ENCODE data around the gene CNTN1.

DNA sequence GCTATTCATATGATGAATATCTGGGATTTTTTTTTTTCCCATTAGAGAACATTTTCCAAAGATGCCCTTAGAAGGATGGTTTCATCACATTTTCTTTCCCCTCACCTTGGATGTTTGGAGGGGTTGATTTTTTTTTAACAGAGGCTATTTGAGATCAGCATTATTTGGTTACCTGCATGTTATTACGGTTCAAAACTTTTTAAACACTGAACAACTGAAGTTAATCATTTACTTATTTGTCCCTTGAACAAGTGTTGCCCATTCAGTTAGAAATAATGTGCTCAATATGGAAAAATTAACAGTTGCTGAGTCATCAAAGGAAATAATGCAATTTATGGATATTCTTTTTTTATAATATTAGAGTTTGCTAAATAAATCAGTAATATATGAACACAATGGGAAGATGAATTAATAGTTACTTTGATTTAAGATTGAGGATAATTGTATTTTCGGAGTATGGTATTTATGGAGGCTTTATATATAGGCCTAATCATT lies 26.7 kb downstream of the CNTN1 start:
- TF ChIP-seq POLR2A (IDR thresholded peaks at IDR 0.05) (no peak), CTCF (IDR thresholded peaks at IDR 0.05) (no peak)
